H9 (cell line): ENCODE results near the gene ATP5MC3. TPM values are rescaled to one million over a fixed set of nuclear protein-coding genes. Genes with fewer than 3 reads are reported as not detected.

ENCODE experiments used
- DNase-seq: peaks from one replicate; pipeline ENCODE4 v3.0.0-alpha.2; 2017
- H2AFZ ChIP-seq: one replicate; pipeline ENCODE4 v1.6.1; 2013; ENCODE audit warnings: mild to moderate bottlenecking, low read length, control low read depth, moderate library complexity
- H2AK5ac ChIP-seq: 2 replicates; pipeline ENCODE4 v1.6.1; 2013; ENCODE audit warnings: low read length, control low read depth, mixed read lengths; ENCODE audit not compliant: insufficient read length
- H2BK120ac ChIP-seq: one replicate; pipeline ENCODE4 v1.6.1; 2013; ENCODE audit warnings: low read depth, mild to moderate bottlenecking, low read length, control low read depth, inconsistent platforms; ENCODE audit not compliant: poor library complexity, severe bottlenecking
- H2BK12ac ChIP-seq: 2 replicates; pipeline ENCODE4 v1.6.1; 2013; ENCODE audit warnings: low read length, control low read depth, mixed read lengths, low read depth; ENCODE audit not compliant: insufficient read length
- H2BK15ac ChIP-seq: 2 replicates; pipeline ENCODE4 v1.6.1; 2013; ENCODE audit warnings: low read depth, low read length, control low read depth
- H2BK20ac ChIP-seq: one replicate; pipeline ENCODE4 v1.6.1; 2013; ENCODE audit warnings: low read depth, mild to moderate bottlenecking, low read length, control low read depth, inconsistent platforms; ENCODE audit not compliant: poor library complexity, severe bottlenecking
- H2BK5ac ChIP-seq: 2 replicates; pipeline ENCODE4 v1.6.1; 2013; ENCODE audit warnings: low read length, control low read depth, mixed read lengths; ENCODE audit not compliant: insufficient read length
- H3K14ac ChIP-seq: 2 replicates; pipeline ENCODE4 v1.6.1; 2013; ENCODE audit warnings: low read length, control low read depth; ENCODE audit not compliant: insufficient read depth
- H3K18ac ChIP-seq: 2 replicates; pipeline ENCODE4 v1.6.1; 2013; ENCODE audit warnings: low read depth, mild to moderate bottlenecking, mixed read lengths, low read length, control low read depth; ENCODE audit not compliant: insufficient read length
- H3K23ac ChIP-seq: 2 replicates; pipeline ENCODE4 v1.6.1; 2013; ENCODE audit warnings: low read length, control low read depth, mixed read lengths, low read depth; ENCODE audit not compliant: insufficient read length
- H3K23me2 ChIP-seq: 2 replicates; pipeline ENCODE4 v1.6.1; 2013; ENCODE audit warnings: low read depth, mild to moderate bottlenecking, mixed read lengths, low read length, control low read depth; ENCODE audit not compliant: insufficient read length, poor library complexity, severe bottlenecking
- H3K27ac ChIP-seq: 2 replicates; pipeline ENCODE4 v1.5.1; 2013; ENCODE audit warnings: low read length, control low read depth, mixed read lengths, low read depth; ENCODE audit not compliant: insufficient read length
- H3K27me3 ChIP-seq: 2 replicates; pipeline ENCODE4 v1.6.1; 2013; ENCODE audit warnings: low read length, control low read depth, inconsistent platforms; ENCODE audit not compliant: insufficient read depth
- H3K4ac ChIP-seq: 2 replicates; pipeline ENCODE4 v1.6.1; 2013; ENCODE audit warnings: low read depth, mild to moderate bottlenecking, control low read depth, inconsistent platforms, low read length, moderate library complexity
- H3K4me1 ChIP-seq: 2 replicates; pipeline ENCODE4 v1.6.1; 2013; ENCODE audit warnings: low read length, control low read depth, inconsistent platforms; ENCODE audit not compliant: insufficient read depth
- H3K4me2 ChIP-seq: 2 replicates; pipeline ENCODE4 v1.6.1; 2013; ENCODE audit warnings: low read length, control low read depth, mixed read lengths; ENCODE audit not compliant: insufficient read length, insufficient read depth
- H3K56ac ChIP-seq: 2 replicates; pipeline ENCODE4 v1.6.1; 2013; ENCODE audit warnings: low read depth, mild to moderate bottlenecking, mixed read lengths, low read length, control low read depth; ENCODE audit not compliant: insufficient read length
- H3K79me1 ChIP-seq: 2 replicates; pipeline ENCODE4 v1.6.1; 2013; ENCODE audit warnings: low read depth, mild to moderate bottlenecking, moderate library complexity, low read length, control low read depth, inconsistent platforms; ENCODE audit not compliant: insufficient read depth, poor library complexity, severe bottlenecking
- H3K79me2 ChIP-seq: 2 replicates; pipeline ENCODE4 v1.6.1; 2013; ENCODE audit warnings: low read length, control low read depth, inconsistent platforms; ENCODE audit not compliant: insufficient read depth
- H3K9ac ChIP-seq: 2 replicates; pipeline ENCODE4 v1.6.1; 2013; ENCODE audit warnings: low read length, control low read depth, mixed read lengths; ENCODE audit not compliant: insufficient read length; ENCODE audit errors: extremely low read depth
- H3K9me3 ChIP-seq: one replicate; pipeline ENCODE4 v1.6.1; 2013; ENCODE audit warnings: low read depth, low read length, inconsistent platforms; ENCODE audit not compliant: control insufficient read depth
- H3T11ph ChIP-seq: one replicate; pipeline ENCODE4 v1.6.1; 2013; ENCODE audit warnings: mild to moderate bottlenecking, low read length, control low read depth, inconsistent platforms
- H4K20me1 ChIP-seq: one replicate; pipeline ENCODE4 v1.6.1; 2013; ENCODE audit not compliant: control insufficient read depth, insufficient read length, insufficient read depth
- H4K5ac ChIP-seq: 2 replicates; pipeline ENCODE4 v1.6.1; 2013; ENCODE audit warnings: low read depth, mild to moderate bottlenecking, mixed read lengths, low read length, control low read depth; ENCODE audit not compliant: insufficient read length
- H4K8ac ChIP-seq: replicated peaks from 2 replicates; pipeline ENCODE4 v1.6.1; 2013; ENCODE audit warnings: low read length, control low read depth, mixed read lengths, low read depth; ENCODE audit not compliant: insufficient read length
- H4K91ac ChIP-seq: 2 replicates; pipeline ENCODE4 v1.6.1; 2013; ENCODE audit warnings: low read depth, mild to moderate bottlenecking, moderate library complexity, mixed read lengths, low read length, control low read depth; ENCODE audit not compliant: insufficient read length
- H3K27ac Mint-ChIP-seq, 3 experiments: 2 replicates in 2 of 3; 3 replicates in 1 of 3; pipeline ENCODE4 v1.8.0; 2020 to 2021; ENCODE audit warnings: mixed read lengths in 3 of 3, mild to moderate bottlenecking in 1 of 3, moderate library complexity in 1 of 3
- H3K27me3 Mint-ChIP-seq: 2 replicates; pipeline ENCODE4 v1.8.0; 2021; ENCODE audit warnings: low read depth, mild to moderate bottlenecking, moderate library complexity, mixed read lengths
- H3K36me3 Mint-ChIP-seq, 3 experiments: 2 replicates in 2 of 3; 3 replicates in 1 of 3; pipeline ENCODE4 v1.8.0; 2020 to 2021; ENCODE audit warnings: low read depth in 3 of 3, mixed read lengths in 3 of 3; ENCODE audit not compliant: insufficient read depth in 1 of 3
- H3K4me1 Mint-ChIP-seq, 2 experiments: 2 replicates each; pipeline ENCODE4 v1.8.0; 2020; ENCODE audit warnings: mixed read lengths in 2 of 2
- H3K4me3 Mint-ChIP-seq, 2 experiments: 2 replicates in 1 of 2; 3 replicates in 1 of 2; pipeline ENCODE4 v1.8.0; 2020 to 2021; ENCODE audit warnings: mild to moderate bottlenecking in 2 of 2, mixed read lengths in 2 of 2, moderate library complexity in 1 of 2
- H3K9me3 Mint-ChIP-seq, 2 experiments: 2 replicates in 1 of 2; 3 replicates in 1 of 2; pipeline ENCODE4 v1.8.0; 2020; ENCODE audit warnings: mild to moderate bottlenecking in 2 of 2, mixed read lengths in 2 of 2, moderate library complexity in 1 of 2
- WGBS: extraction: QIAGEN DNeasy Blood & Tissue Kit; methylation state at CpG from one replicate; pipeline ENCODE4 v1.1.7; 2013; ENCODE audit warnings: missing lambda C conversion rate, low lambda C conversion rate, mixed read lengths; ENCODE audit not compliant: insufficient read length; ENCODE audit errors: extremely low coverage; 5-methylcytosine and 5-hydroxymethylcytosine counted together
- total RNA-seq: library from RNA; stranded (reverse); gene quantifications from 2 replicates; pipeline ENCODE4 v1.2.1, GENCODE V29; 2021
- TF ChIP-seq, protein P1 (sequence below): fragments of 200-600 bp; sonication (generic); conservative IDR thresholded peaks from 3 replicates; pipeline ENCODE4 v1.8.0; 2021; ENCODE audit warnings: antibody characterized with exemption, mild to moderate bottlenecking

Gene ATP5MC3
- total RNA-seq, 1 experiment from 2014 or later: 326 TPM

GRCh38 chr2:175166216-175166824, 15.2 kb downstream of the ATP5MC3 start:
- Histone ChIP-seq H3K4me1 (no peaks in the 10 kb centered on the region), H3K79me1 (peaks cover 5% of the 10 kb centered on the region), H3K4me2 (peak overlapping the region; percentile 48), H3K9ac (peak overlapping the region; percentile 38), H3T11ph (no peak overlapping the region), H4K91ac (no peak overlapping the region), H2BK5ac (no peak overlapping the region), H3K27ac (no peak overlapping the region), H4K5ac (no peak overlapping the region), H3K27me3 (no peaks in the 10 kb centered on the region), H2BK120ac (no peak overlapping the region), H3K9me3 (no peaks in the 10 kb centered on the region), H4K8ac (no peak overlapping the region), H3K79me2 (peaks cover 29% of the 10 kb centered on the region; the same call in 1 of the 2 replicates), H3K56ac (no peak overlapping the region), H2AFZ (no peak overlapping the region), H2AK5ac (no peak overlapping the region), H3K23me2 (no peaks in the 10 kb centered on the region), H2BK20ac (no peak overlapping the region), H2BK15ac (no peak overlapping the region), H2BK12ac (no peak overlapping the region), H3K18ac (no peak overlapping the region), H3K4ac (no peak overlapping the region), H3K14ac (no peak overlapping the region), H4K20me1 (no peaks in the 10 kb centered on the region), H3K23ac (no peak overlapping the region)
- H3K36me3 Mint-ChIP-seq: peaks cover 3 to 11% (median 6%) of the 10 kb centered on the region in 3 experiments
- H3K9me3 Mint-ChIP-seq: no peaks in the 10 kb centered on the region; a peak in 1 of 5 replicates
- 100% methylated on average over 1 of the region's 9 CpGs for WGBS
- H3K4me3 Mint-ChIP-seq: peak overlapping the region; percentile 99 to 100
- TF ChIP-seq, protein P1, sequence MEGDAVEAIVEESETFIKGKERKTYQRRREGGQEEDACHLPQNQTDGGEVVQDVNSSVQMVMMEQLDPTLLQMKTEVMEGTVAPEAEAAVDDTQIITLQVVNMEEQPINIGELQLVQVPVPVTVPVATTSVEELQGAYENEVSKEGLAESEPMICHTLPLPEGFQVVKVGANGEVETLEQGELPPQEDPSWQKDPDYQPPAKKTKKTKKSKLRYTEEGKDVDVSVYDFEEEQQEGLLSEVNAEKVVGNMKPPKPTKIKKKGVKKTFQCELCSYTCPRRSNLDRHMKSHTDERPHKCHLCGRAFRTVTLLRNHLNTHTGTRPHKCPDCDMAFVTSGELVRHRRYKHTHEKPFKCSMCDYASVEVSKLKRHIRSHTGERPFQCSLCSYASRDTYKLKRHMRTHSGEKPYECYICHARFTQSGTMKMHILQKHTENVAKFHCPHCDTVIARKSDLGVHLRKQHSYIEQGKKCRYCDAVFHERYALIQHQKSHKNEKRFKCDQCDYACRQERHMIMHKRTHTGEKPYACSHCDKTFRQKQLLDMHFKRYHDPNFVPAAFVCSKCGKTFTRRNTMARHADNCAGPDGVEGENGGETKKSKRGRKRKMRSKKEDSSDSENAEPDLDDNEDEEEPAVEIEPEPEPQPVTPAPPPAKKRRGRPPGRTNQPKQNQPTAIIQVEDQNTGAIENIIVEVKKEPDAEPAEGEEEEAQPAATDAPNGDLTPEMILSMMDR: no peak
- peak overlapping the region; percentile 16 to 100 (median 39); a peak in 3 of 7 replicates for H3K27ac Mint-ChIP-seq
- H3K27me3 Mint-ChIP-seq: no peaks in the 10 kb centered on the region
- H3K4me1 Mint-ChIP-seq: peaks cover 13 to 19% of the 10 kb centered on the region in 2 experiments
- no peak for DNase-seq
